NCI-H82 (cell line): ENCODE measurements around the gene ALKBH4.
"Not testable (repeated sequence)": the region's sequence is repeated elsewhere in the genome, so short reads cannot be mapped to it uniquely, and the experiment has no call there.

ENCODE experiments used
- DNase-seq: peaks from one replicate; lab custom pipeline; 2025; lab: John Stamatoyannopoulos, UW

Gene ALKBH4

GRCh38 chr7:102478314-102479208, 13.9 kb upstream of the ALKBH4 start, which contains the start of gene POLR2J:
Gene POLR2J, minus strand, starts transcription at chr7:102478922. Its CDS starts 62 bp downstream, at chr7:102478860.
- not testable (repeated sequence) for DNase-seq

- not testable (repeated sequence) for DNase-seq
These were observed 10.2 kb upstream of the ALKBH4 start for GRCh38 chr7:102474736-102475435.

GRCh38 chr7:102474116-102474515, 9.5 kb upstream of the ALKBH4 start:
- not testable (repeated sequence) for DNase-seq

GRCh38 chr7:102473271-102473991, 8.8 kb upstream of the ALKBH4 start:
- no peak for DNase-seq

GRCh38 chr7:102472126-102473041, 7.7 kb upstream of the ALKBH4 start:
- no peak for DNase-seq

- DNase-seq = no peak
These were observed 7.1 kb upstream of the ALKBH4 start for GRCh38 chr7:102471791-102472125.

GRCh38 chr7:102469972-102470825, 5.5 kb upstream of the ALKBH4 start:
- DNase-seq = no peak

GRCh38 chr7:102469351-102469971, 4.8 kb upstream of the ALKBH4 start:
- no peak for DNase-seq

GRCh38 chr7:102468478-102469350, 4.1 kb upstream of the ALKBH4 start:
- DNase-seq = no peak

- no peak for DNase-seq
These were observed 3.2 kb upstream of the ALKBH4 start for GRCh38 chr7:102467581-102468477.

- no peak for DNase-seq
These were observed 1.4 kb upstream of the ALKBH4 start for GRCh38 chr7:102466097-102466496.

- DNase-seq = peak; percentile 48
These were observed 654 bp downstream of the ALKBH4 start for GRCh38 chr7:102463841-102464576.

GRCh38 chr7:102460467-102460866, 4.2 kb downstream of the ALKBH4 start:
- DNase-seq = no peak

GRCh38 chr7:102459221-102459844, 5.3 kb downstream of the ALKBH4 start:
- DNase-seq = no peak

- no peak for DNase-seq
These were observed 7.2 kb downstream of the ALKBH4 start for GRCh38 chr7:102457352-102457924.

GRCh38 chr7:102456327-102456726, 8.3 kb downstream of the ALKBH4 start:
- DNase-seq = no peak
